HepG2 (cell line): ENCODE data around the gene PDIK1L. TPM values are rescaled to one million over a fixed set of nuclear protein-coding genes. Genes with fewer than 3 reads are reported as not detected.

Source experiments
- AKAP8 ChIP-seq: sonication (generic); formaldehyde crosslinking; IDR thresholded peaks from 2 replicates; pipeline ENCODE4 v1.5.1; 2020; ENCODE audit warnings: mild to moderate bottlenecking, missing genetic modification reagents
- CAMTA2 ChIP-seq: sonication (generic); formaldehyde crosslinking; IDR thresholded peaks from 2 replicates; pipeline ENCODE4 v1.4.0; 2020; ENCODE audit warnings: mild to moderate bottlenecking, missing genetic modification reagents, borderline replicate concordance
- CEBPB ChIP-seq: IDR thresholded peaks from 2 replicates; pipeline ENCODE4 v1.6.1; 2011; ENCODE audit warnings: low read depth, low read length, improper control_type of control experiment, borderline replicate concordance
- GATAD2A ChIP-seq: IDR thresholded peaks from 2 replicates; pipeline ENCODE4 v1.6.1; 2016
- HNF4A ChIP-seq: sonication (generic); formaldehyde crosslinking; IDR thresholded peaks from 2 replicates; pipeline ENCODE4 v1.4.0; 2020; ENCODE audit warnings: missing genetic modification reagents
- LCORL ChIP-seq, 2 experiments: fragments of 450-650 bp in 1 of 2; sonication (generic) in 1 of 2; formaldehyde crosslinking in 1 of 2; IDR thresholded peaks; 2 replicates each; pipeline versions ENCODE4 v1.5.0 to v1.6.1; 2017 to 2020; ENCODE audit warnings: antibody characterized with exemption in 1 of 2, missing genetic modification reagents in 1 of 2
- MAFG ChIP-seq: sonication (generic); formaldehyde crosslinking; IDR thresholded peaks from 2 replicates; pipeline ENCODE4 v1.5.1; 2020; ENCODE audit warnings: mild to moderate bottlenecking, missing genetic modification reagents
- MIER2 ChIP-seq: IDR thresholded peaks from 2 replicates; pipeline ENCODE4 v1.6.1; 2016; ENCODE audit warnings: missing biosample characterization, missing genetic modification reagents
- MLLT10 ChIP-seq: sonication (generic); formaldehyde crosslinking; IDR thresholded peaks from 2 replicates; pipeline ENCODE4 v1.4.0; 2020; ENCODE audit warnings: missing genetic modification reagents
- NFRKB ChIP-seq: fragments of 450-650 bp; IDR thresholded peaks from 2 replicates; pipeline ENCODE4 v1.6.1; 2017
- RARG ChIP-seq: sonication (generic); formaldehyde crosslinking; IDR thresholded peaks from 2 replicates; pipeline ENCODE4 v1.4.0; 2020; ENCODE audit warnings: low read depth, mild to moderate bottlenecking, missing genetic modification reagents
- RELA ChIP-seq: sonication (generic); formaldehyde crosslinking; IDR thresholded peaks from 2 replicates; pipeline ENCODE4 v1.4.0; 2020; ENCODE audit warnings: missing genetic modification reagents
- ZBTB7B ChIP-seq: sonication (generic); formaldehyde crosslinking; IDR thresholded peaks from 2 replicates; pipeline ENCODE4 v1.4.0; 2020; ENCODE audit warnings: missing genetic modification reagents
- ZNF33B ChIP-seq: sonication (generic); formaldehyde crosslinking; IDR thresholded peaks from 2 replicates; pipeline ENCODE4 v1.5.1; 2020; ENCODE audit warnings: mild to moderate bottlenecking, missing genetic modification reagents
- ZNF432 ChIP-seq: sonication (generic); formaldehyde crosslinking; IDR thresholded peaks from 2 replicates; pipeline ENCODE4 v1.5.0; 2020; ENCODE audit warnings: missing genetic modification reagents, mild to moderate bottlenecking, borderline replicate concordance
- ZNF577 ChIP-seq: sonication (generic); formaldehyde crosslinking; IDR thresholded peaks from 2 replicates; pipeline ENCODE4 v1.4.0; 2020; ENCODE audit warnings: mild to moderate bottlenecking, low read depth, missing genetic modification reagents, borderline replicate concordance
- ZNF615 ChIP-seq: sonication (generic); formaldehyde crosslinking; IDR thresholded peaks from 2 replicates; pipeline ENCODE4 v1.5.0; 2020; ENCODE audit warnings: mild to moderate bottlenecking, missing genetic modification reagents, borderline replicate concordance
- polyA plus RNA-seq, 8 experiments: library from polyadenylated mRNA; depleted of rRNA in 3 of 8; stranded (reverse) in 7 of 8; unstranded in 1 of 8; fragments of >200 nt; fragmentation: Illumina TruSeq in 4 of 8; extraction: Trizol in 4 of 8; gene quantifications; 2 replicates each; pipeline versions ENCODE4 v1.2.1 to v1.2.3, GENCODE V29; 2011 to 2016; ENCODE audit warnings: low read depth in 4 of 8, missing spikeins in 1 of 8, mixed read lengths in 1 of 8; ENCODE audit not compliant: insufficient read depth in 1 of 8
- total RNA-seq, 5 experiments: library from RNA; depleted of rRNA; stranded (reverse); fragments of >200 nt; fragmentation: Illumina TruSeq; extraction: Trizol; gene quantifications; 2 replicates each; pipeline ENCODE4 v1.2.3, GENCODE V29; 2016; ENCODE audit warnings: low read depth in 1 of 5
- TF ChIP-seq, protein P1 (sequence below): sonication (generic); formaldehyde crosslinking; IDR thresholded peaks from 2 replicates; pipeline ENCODE4 v1.4.0; 2020; ENCODE audit warnings: mild to moderate bottlenecking, missing genetic modification reagents
- TF ChIP-seq, protein P2 (sequence below): IDR thresholded peaks from 2 replicates; pipeline ENCODE4 v1.6.1; 2016; ENCODE audit warnings: missing genetic modification reagents, missing compliant biosample characterization
- TF ChIP-seq, protein P3 (sequence below): sonication (generic); formaldehyde crosslinking; IDR thresholded peaks from 2 replicates; pipeline ENCODE4 v1.8.1; 2023; ENCODE audit warnings: mild to moderate bottlenecking, missing genetic modification reagents

PDIK1L gene
- total and polyA plus RNA-seq, 2 of the 13 experiments (the other 11 are each of a cell fraction or from before 2014, with no cell fraction given): 1.9 to 4.6 TPM

DNA sequence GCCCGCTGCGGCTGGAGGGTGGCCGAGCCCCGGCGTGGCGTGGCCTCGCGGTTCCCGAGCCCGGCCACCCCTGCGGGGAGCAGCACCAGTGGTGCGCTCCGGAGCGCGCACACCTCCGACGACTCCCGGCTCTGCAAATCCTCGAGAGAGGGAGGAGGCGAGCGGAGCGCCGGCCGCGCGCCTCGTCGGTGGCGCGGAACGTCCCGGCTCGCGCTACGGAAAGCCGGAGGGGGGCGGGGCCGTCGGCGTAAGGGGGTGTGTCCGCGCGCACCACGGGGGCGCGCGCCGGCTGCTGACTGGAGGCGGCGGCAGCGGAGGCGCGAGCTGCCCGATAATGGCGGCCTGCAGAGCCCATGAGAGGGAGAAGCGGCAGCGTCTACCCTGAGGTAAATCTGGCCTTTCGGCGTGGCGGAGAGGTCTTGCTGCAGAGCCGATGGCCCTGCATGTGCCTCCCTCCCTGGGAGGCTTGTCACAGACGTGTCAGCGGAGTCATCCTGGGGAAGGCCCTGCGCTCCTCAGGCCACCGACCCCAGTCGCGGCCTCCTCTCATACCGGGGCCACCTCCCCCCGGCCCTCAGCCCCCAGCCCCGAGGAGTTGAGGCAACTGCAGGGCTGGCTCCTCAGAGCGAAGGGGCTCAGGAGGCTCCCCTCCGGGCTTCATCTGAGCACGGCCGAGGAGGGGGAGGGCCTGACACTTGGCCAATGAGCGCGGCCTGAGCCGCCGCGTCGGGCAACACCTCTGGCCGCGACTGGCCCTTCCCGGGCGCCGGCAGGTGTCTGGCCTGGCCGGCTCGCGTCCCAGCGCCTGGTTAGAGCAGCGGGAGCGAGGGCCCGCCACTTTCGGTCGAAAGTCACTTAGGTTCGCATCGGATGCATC lies at the start of gene PDIK1L (continued):
- TF ChIP-seq RARG (CRISPR knock-in tag) (peak; percentile 35; the same call in 1 of the 2 replicates), CEBPB (no peak), MLLT10 (no peak), ZNF33B (CRISPR knock-in tag) (peak; percentile 79; the same call in 1 of the 2 replicates), ZNF577 (no peak), MAFG (CRISPR knock-in tag) (no peak), GATAD2A (CRISPR knock-in tag) (no peak), AKAP8 (CRISPR knock-in tag) (no peak), ZNF615 (CRISPR knock-in tag) (no peak), HNF4A (CRISPR knock-in tag) (no peak), LCORL (IDR thresholded peaks at IDR 0.05) (no peak), LCORL (CRISPR knock-in tag; IDR thresholded peaks at IDR 0.05) (no peak), CAMTA2 (CRISPR knock-in tag) (no peak), NFRKB (no peak), ZBTB7B (CRISPR knock-in tag) (no peak), RELA (CRISPR knock-in tag) (no peak), MIER2 (CRISPR knock-in tag) (no peak), ZNF432 (CRISPR knock-in tag) (no peak)
- TF ChIP-seq, protein P1, sequence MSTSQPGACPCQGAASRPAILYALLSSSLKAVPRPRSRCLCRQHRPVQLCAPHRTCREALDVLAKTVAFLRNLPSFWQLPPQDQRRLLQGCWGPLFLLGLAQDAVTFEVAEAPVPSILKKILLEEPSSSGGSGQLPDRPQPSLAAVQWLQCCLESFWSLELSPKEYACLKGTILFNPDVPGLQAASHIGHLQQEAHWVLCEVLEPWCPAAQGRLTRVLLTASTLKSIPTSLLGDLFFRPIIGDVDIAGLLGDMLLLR (CRISPR knock-in tag): no peak
- TF ChIP-seq, protein P2, sequence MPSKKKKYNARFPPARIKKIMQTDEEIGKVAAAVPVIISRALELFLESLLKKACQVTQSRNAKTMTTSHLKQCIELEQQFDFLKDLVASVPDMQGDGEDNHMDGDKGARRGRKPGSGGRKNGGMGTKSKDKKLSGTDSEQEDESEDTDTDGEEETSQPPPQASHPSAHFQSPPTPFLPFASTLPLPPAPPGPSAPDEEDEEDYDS (CRISPR knock-in tag): peak; percentile 27; the same call in 1 of the 2 replicates
- TF ChIP-seq, protein P3, sequence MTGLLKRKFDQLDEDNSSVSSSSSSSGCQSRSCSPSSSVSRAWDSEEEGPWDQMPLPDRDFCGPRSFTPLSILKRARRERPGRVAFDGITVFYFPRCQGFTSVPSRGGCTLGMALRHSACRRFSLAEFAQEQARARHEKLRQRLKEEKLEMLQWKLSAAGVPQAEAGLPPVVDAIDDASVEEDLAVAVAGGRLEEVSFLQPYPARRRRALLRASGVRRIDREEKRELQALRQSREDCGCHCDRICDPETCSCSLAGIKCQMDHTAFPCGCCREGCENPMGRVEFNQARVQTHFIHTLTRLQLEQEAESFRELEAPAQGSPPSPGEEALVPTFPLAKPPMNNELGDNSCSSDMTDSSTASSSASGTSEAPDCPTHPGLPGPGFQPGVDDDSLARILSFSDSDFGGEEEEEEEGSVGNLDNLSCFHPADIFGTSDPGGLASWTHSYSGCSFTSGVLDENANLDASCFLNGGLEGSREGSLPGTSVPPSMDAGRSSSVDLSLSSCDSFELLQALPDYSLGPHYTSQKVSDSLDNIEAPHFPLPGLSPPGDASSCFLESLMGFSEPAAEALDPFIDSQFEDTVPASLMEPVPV: no peak
